IPS-NIHi7 (cell line): Measurements from ENCODE around the gene NPC1.
"Not testable (repeated sequence)": the region's sequence is repeated elsewhere in the genome, so short reads cannot be mapped to it uniquely, and the experiment has no call there.

ENCODE experiments used
- DNase-seq: peaks from one replicate; pipeline ENCODE4 v3.0.0; 2012; ENCODE audit warnings: mixed read lengths; ENCODE audit errors: extremely low spot score

Gene NPC1

DNA sequence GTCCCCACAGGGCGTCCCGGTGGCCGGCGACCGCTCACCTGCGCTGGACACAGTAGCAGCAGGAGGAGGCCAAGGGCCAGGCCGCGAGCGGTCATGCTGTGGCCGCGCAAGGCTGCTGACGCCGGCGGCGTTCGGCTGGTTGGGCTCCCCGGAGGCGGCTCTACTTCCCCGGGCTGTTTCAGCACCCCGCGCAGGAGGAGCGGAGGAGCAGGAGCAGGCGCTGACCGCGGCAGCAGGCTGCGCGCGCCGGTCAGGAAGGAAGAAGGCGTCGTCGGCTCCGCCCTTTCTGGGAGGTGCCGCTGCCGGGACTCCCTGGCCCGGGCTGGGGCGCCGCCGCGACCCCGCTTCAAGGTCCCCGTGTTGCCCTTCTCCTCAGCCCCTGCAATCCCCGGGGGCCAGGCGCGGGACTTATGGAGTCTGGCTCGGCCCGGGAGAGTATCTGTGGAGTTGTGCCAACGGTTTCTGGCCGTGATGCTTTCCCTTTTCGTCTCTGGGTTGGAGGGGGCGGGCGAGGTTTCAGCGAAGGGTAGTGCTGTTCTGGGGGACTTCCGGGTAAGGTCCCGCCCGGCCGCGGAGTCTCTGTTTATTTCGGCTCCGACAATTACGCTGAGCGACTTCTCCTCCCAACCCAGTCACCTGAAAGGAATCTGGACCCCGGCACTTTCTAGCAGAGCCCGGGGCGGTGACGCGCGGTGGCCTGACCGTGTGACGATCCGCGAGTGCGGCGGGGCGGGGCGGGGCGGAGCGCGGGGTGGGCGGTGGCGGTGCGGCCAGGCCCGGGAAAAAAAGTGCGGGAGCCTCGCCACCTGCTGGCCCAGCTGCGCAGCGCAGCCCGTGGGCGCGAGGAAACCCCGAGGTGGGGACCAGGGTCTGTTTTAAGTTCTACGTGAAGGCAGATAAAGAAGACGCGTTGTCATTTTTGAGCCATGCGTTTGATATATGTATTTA is at the start of gene NPC1:
NPC1 (minus strand) TSS at position 258 of the 948 bp plus-strand sequence; CDS start at position 95, 163 bp downstream.
- peak; percentile 91 for DNase-seq

DNA sequence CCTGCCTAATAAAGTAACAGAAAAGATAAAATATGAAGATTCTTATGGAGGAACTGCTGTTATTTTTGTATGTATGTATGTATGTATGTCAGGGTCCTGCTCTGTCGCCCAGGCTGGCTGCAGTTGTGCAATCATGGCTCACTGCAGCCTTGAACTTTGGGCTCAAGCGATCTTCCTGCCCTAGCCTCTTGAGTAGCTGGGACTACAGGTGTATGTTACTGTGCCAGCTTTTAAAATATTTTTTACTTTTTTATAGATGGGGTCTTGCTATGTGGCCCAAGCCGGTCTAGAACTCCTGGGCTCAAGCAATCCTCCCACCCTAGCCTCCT is 49.7 kb upstream of the NPC1 start:
- no peak for DNase-seq

DNA sequence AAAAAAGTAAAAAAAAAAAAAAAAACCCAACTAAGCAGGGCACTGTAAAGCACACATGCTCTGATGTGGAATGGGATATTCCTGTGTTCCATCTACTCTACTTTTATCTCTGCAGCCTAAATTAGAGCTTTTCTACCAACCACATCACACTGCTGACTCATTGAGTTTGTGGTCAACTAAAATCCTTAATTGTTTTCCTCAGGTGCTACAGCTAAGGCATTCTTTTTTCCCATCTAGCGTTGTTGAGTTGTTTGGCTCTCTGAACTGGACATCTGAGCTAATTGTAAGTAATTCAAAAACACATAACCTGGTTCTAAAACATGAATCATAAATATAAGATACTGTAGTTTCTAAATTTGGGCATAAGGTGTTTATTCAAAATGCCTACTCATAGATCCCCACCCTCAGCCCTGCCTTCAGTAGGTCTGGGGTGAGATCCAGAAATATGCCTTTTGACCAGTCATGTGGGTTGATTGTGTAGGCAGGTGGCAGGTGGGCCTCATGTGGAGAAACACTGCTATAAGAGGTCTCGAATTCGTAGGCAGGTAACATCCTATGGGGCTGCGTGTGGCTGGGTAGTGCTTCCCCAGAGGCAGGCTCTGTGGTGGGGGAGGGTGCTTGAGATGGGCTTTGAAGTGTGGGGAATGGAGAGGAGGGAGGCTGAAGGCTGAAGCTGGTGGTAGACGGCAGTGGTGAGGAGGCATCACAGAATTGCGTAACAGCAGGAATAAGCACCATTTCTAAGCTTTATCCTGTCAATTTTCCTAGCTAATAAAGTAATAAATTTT is 49.2 kb upstream of the NPC1 start:
- DNase-seq = peak; percentile 40

DNA sequence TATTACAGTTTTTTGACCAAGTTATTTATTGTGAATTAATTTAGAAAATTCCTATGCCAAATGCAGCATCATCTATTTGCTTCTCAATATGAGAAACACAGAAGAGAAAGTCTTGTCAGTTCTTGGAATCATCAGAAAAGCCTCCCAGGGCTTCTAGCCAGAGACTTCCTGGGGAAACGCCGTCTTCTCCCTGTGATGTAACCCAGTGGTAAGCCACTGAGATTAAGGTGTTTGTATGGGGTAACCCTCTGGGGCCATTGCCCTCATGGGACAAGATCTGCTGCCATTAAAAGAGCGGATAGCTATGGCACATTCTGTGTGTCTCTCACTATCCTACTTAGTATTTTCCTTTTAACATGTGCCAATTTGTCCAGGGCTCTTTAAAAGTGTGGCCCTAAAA is 48.4 kb upstream of the NPC1 start:
- DNase-seq = no peak

DNA sequence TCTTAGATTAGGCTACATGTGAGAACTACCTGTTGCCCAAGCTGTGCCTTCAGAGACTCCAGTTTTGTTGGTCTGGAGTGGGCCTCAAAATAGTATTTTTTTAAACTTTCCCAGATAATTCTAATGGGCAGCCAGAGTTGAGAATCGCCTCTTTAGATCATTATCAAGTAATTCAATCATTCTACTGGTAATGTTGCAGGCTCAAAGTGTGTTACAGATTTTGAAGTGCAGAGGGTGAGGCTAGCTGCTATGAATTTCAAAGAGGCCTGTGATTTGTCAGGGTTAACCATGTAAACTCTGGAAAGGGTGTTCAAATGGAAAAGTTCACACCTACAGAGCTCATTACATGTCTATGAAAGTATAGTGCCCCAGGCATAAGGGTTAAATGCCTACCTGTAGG is 46.3 kb upstream of the NPC1 start:
- DNase-seq = no peak

DNA sequence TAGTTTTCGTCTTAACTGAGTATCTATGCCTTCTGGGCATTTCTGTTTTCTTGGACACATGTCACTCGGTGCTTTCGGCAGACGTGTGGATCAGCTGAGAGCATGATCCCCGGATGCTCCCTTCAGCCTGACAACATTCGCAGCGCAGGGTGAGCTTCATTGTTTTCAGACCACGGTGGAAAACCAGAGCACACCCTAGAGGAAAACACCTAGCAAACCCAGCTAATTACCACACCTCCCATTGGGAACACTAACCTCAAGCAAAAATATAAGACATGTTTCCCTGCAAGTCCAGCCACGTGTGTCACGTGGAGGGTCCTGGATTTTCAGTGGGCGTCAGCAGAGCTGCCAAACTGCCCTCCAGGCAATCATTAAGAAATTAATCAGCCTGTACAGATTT is 45.4 kb upstream of the NPC1 start:
- peak; percentile 61 for DNase-seq

DNA sequence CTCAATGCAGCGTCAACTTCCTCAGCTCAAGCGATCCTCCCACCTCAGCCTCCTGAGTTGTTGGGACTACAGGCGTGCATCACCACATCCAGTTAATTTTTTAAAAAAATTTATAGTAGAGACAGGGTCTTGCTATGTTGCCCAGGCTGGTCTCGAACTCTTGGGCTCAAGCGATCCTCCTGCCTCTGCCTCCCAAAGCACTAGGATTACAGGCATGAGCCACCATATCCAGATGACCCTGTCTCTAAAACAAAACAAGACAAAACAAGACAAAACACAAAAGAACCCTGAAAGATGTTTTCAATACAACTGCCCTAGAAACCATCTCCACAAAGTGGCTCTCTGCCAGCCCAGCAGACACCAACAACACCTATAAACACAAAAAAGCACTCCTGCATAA is 45.0 kb upstream of the NPC1 start:
- no peak for DNase-seq

DNA sequence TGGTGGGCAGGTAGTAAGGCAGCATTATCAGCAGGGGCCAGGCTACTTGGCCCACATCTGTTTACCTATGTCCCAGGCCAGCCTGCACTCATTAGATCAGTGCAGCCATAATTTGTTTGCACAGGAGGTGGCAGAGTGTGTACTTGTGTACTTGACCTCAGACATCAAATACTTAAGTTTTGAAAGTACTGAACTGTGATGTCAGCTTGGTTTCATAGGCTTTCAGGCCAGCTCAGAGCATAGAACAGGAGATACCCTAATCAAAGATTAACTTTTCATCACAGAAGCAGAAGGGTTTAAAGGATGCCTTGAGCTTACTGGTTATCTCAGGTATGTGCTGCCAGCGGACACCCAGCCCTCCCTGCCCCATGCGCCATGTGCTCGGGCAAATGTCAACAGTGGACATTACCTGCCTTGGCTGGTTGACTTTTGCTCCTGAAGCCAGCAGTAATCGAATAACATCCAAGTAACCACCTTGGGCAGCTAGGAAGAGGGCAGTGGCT is 43.2 kb upstream of the NPC1 start:
- DNase-seq = no peak

DNA sequence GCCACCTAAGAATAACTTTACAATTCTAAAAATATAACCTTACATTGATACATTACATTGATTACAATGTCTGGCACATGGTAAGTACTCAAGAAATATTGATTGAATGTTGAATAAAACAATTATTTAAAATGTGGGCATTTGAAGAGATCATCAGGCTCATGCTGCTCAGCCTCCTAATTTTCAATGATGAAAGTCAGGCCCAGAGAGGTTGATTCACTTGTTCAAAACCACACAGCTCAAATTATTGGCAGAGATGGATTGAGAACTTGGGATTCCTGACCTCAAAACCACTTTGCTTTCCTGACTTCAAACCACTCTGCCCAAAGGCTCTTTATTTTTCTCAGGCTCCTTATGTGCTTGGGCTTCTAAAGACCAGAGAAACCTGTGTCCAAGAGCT is 41.7 kb upstream of the NPC1 start:
- DNase-seq = no peak

DNA sequence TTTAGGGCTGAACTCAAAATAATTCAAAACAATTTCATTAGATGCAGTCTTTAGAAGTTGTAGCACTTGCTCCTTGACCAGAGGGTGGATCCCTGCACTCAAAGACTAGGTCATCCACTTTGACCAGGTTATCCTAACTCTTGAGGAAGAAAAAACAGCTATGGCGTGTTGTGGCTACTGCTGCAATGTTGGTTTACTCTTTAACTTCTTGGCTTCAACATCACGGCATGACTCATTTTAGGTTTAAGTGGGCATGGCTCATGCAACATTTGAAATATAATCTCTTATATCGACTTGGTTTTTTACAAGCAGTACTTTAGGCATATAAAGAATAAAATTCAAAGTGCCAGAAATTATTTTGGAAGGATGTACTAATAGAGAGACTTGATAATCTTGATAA is 41.0 kb upstream of the NPC1 start:
- DNase-seq = no peak

DNA sequence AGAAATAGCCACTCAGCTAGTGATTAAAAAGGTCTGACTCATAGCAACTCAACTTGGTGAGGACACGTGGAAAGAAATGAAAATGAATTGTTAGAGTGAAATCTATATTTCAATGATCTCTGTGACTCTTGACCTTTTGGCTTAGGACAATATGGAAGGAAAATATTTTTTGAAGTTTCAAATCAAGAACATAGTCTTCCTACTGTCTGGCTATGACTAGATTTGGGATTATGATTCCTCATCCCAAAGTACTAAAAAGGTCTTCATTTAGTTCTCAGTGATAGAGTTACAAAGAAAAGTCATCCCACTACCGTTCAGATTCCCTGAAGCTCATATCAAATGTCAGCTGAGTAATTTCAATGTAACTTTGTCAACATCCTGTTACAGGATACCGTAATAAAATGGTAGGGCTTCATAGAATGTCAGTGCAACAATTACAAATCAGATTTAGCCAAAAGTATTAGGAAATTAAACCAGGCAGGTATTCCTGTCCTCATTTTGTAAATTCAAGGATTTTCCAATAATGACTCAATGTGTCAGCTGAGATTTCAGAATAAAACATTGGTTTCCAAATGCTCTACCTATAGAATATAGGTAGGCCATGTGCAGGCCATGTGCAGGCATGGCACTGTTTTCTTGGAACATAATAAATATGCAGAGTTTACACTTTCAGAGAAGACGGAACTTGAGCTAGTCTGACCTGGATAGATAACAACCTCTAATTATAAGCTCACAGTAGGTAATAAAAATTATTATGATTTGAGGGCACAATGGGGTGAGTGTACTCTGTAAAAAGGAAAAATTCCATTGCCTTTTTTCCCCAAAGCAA is 40.4 kb upstream of the NPC1 start:
- DNase-seq = no peak

DNA sequence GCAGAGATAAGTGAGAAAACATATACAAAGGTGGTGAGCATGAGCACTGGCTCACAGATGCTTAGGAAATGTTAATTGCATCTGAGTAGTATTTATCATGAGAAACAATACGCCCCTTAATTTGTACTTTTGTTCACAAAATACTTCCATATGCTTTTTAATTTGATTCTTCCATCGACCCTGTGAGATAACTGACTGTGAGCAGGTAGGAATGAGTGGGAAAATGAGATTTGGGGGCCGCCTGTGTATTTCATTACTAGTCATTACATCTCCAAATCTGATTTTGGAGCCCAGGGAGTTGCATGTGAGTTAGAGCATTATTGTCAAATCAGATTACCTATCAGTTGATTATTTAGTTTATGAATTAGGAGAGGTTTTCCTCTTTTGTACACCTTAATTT is 36.7 kb upstream of the NPC1 start:
- DNase-seq = no peak

DNA sequence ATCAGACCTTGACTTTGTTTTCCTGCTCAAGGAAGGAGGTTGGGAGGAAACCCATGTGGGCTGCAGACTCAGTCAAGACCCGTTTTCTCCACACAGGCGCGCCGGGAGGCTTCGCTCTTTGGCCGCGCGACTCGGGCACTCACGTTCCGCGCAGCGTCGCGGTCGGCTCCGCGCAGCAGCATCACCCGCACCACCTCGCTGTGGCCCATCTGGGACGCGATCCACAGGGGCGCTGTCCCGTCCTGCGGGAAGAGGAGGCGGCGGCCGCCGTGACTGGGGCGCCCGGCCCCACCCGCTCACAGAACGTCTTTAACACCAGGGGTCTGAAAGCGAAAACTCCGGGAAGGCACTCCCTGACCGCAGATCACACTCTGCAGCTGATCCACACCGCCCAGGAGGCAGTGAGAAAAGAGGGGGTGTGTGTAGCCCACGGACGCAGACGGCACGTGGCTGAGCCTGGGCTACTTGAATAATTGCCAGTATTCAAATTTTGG is 33.1 kb upstream of the NPC1 start:
- no peak for DNase-seq

DNA sequence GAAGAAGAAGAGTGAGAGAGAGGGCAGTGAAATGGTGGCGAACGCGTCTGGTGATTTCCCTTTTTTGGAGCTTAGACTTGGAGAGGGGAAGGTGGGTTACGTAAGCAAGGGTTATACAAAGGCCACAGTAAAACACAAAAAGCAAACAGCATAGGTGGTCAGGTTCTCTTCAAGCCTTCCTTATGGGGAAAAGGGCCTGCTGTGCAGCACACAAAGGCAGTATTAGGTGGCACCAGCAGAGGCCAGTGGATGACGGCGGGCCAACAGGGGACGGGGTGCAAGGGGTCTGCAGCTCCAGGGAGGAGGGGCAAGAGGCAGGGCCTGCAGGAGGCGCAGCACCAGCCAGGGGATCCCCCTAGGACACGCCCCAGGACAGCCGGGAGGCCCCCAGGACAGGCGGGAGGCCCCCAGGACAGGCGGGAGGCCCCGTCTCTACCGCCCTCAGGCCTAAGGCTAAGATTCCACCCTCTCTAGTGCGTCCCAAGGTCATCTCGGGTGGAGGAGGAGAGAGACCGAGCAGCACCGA is 32.6 kb upstream of the NPC1 start:
- DNase-seq = peak; percentile 80

DNA sequence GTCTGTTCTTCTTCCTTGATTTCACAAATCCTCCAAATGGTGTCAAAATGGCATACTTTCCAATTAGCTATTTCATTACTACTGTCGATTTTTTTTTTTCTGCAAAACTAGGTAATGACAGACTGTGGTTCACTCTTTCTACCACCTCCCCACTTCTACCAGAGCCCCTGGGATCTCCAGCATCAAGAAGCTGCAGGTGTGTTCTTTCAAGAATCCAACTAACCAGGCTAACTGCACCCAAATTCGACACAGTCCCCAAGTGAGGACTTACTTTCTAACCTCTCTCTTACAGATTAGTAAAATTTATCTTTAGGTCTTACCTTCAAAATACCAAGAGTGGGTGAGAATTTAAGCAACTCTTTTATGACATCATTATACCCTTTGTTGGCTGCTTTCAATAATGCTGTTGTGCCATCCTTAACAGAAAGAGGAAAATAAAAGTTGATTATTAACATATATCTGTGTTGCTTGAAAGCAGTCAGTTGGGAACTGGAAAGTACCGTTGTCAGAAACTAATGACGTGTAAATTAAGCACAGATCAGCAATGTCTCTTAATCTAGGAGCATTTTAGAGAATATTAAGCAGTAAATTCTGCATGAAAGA is 31.2 kb upstream of the NPC1 start:
- no peak for DNase-seq

DNA sequence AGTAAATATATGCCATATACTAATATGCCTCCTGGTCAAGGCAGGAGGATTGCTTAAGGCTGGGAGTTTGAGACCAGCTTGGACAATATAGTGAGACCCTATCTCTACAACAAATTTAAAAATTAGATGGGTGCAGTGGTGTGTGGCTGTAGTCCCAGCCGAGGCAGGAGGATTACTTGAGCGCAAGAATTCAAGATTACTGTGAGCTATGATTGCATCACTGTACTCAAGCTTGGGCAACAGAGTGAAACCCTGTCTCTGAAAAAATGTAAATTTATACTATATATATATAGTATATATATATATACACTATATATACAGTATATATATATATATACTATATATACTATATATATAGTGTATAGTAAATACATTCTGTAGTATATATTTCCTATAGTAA is 30.0 kb upstream of the NPC1 start:
- DNase-seq = no peak

DNA sequence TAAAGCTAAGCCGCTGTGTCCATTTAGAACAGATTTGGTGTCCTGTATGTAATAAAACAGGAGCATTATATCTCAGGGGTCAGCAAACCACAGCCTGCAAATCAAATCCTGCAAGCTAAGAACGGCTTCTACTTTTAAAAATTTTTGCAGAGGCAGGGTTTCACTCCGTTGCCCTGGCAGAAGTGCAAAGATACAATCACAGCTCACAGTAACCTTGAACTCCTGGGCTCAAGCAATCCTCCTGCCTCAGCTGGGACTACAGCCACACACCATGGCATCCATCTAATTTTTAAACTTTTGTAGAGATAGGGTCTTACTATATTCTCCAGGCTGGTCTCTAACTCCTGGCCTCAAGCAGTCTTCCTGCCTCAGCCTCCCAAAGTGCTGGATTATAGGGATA is 28.6 kb upstream of the NPC1 start:
- no peak for DNase-seq

DNA sequence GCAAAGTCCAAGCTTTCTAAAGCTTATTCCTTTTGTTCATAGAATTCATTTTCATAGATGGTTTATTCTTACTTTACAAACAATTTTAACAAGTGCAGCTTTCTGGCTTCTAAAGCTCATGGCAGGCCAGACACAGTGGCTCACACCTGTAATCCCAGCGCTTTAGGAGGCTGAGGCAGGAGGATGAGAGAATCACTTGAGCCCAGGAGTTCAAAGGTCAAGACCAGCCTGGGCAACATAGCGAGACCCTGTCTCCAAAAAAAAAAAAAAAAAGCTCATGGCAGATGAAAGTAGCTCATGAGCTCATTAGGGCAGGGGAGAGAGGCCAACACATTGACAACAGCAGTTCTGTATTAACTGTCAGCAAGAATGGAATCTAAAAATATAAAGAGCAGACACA is 28.1 kb upstream of the NPC1 start:
- DNase-seq = no peak

DNA sequence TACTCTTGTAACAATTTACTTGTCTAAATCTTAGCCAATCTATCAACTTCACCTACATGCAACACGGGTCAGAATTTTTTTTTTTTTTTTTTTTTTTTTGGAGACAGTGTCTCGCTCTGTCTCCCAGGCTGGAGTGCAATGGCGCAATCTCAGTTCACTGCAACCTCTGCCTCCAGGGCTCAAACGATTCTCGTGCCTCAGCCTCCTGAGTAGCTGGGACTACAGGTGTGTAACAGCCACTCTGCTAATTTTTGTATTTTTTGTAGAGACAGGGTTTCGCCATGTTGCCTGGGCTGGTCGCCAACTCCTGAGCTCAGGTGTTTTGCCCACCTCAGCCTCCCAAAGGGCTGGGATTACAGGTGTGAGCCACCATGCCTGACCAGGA is 26.8 kb upstream of the NPC1 start:
- DNase-seq = not testable (repeated sequence)

DNA sequence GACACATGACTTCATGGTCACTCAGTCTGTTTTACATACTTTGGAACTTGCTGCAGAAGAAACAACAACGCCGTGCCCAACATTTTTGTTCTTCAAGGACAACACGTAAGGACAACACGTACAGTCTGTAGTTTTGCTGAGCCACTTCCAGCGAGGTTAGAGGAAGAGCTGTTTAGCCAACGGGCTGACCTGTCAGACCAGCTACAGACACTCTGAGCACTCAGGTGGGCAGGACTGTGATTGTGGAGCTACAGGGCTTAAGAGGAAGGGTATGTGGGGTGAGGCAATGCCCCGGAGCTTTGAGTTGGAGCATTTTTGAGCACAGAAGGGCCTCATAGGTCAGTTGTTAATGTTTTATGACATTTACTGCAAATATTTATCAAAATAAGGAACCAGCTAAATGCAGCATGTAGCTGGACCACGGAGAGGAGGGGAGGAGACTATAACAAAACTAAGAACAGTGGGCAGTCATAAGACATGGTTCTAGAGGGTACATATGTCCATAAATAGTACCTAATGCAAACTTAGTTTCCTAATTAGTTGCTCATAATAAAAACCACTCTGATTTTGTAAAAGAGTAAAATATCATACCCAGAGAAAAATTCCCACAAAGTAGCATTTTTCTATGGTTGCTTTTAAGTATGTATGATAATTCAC is 26.3 kb upstream of the NPC1 start:
- no peak for DNase-seq
